H1 (cell line): ENCODE data around the gene HYAL1. TPM values are rescaled to one million over a fixed set of nuclear protein-coding genes. Genes with fewer than 3 reads are reported as not detected.

Source experiments
- CTCF ChIA-PET: fragments of 300-600 bp; sonication (Branson Sonifier 250); formaldehyde crosslinking; loops from one replicate; lab custom pipeline; 2021; ENCODE audit not compliant: partially characterized antibody; lab: Charles Lee
- POLR2A ChIA-PET: fragments of 300-600 bp; sonication (Branson Sonifier 250); formaldehyde crosslinking; loops from one replicate; lab custom pipeline; 2021; ENCODE audit warnings: inconsistent platforms; ENCODE audit not compliant: partially characterized antibody; lab: Charles Lee
- DNase-seq, 2 experiments: peaks; one replicate each; pipeline versions ENCODE4 v3.0.0 to v3.0.0-alpha.2; 2010 to 2022; ENCODE audit warnings: low spot score in 2 of 2, low read depth in 1 of 2, mixed read lengths in 1 of 2
- FAIRE-seq: peaks from 2 replicates; lab custom pipeline; 2011; peaks lifted over from hg19 to GRCh38; lab: Jason Lieb, UNC
- H2AFZ ChIP-seq: 2 replicates; pipeline ENCODE4 v1.8.1; 2012; ENCODE audit warnings: low read length, inconsistent platforms
- H2AK5ac ChIP-seq: 2 replicates; pipeline ENCODE4 v1.6.1; 2013; ENCODE audit warnings: low read depth, low read length
- H2BK120ac ChIP-seq: replicated peaks from 2 replicates; pipeline ENCODE3; 2013; ENCODE audit warnings: low read depth, low read length, inconsistent platforms
- H2BK12ac ChIP-seq: 2 replicates; pipeline ENCODE4 v1.6.1; 2013; ENCODE audit warnings: low read depth, low read length
- H2BK15ac ChIP-seq: 2 replicates; pipeline ENCODE4 v1.6.1; 2013; ENCODE audit warnings: low read length
- H2BK20ac ChIP-seq: 2 replicates; pipeline ENCODE4 v1.6.1; 2013; ENCODE audit warnings: low read length
- H2BK5ac ChIP-seq: 2 replicates; pipeline ENCODE4 v1.6.1; 2013; ENCODE audit warnings: low read depth, low read length
- H3K14ac ChIP-seq: 2 replicates; pipeline ENCODE4 v1.6.1; 2013; ENCODE audit warnings: inconsistent platforms; ENCODE audit not compliant: insufficient read length
- H3K18ac ChIP-seq: 2 replicates; pipeline ENCODE4 v1.6.1; 2013; ENCODE audit warnings: low read length; ENCODE audit errors: extremely low read depth
- H3K23ac ChIP-seq: 2 replicates; pipeline ENCODE4 v1.6.1; 2013; ENCODE audit warnings: inconsistent platforms; ENCODE audit not compliant: insufficient read length
- H3K23me2 ChIP-seq: 2 replicates; pipeline ENCODE4 v1.6.1; 2013; ENCODE audit warnings: low read depth, low read length
- H3K27ac ChIP-seq: 2 replicates; pipeline ENCODE4 v1.6.1; 2011; ENCODE audit warnings: low read depth, low read length, inconsistent platforms
- H3K27me3 ChIP-seq, 4 experiments: replicated peaks in 1 of 4; 1 replicate in 1 of 4; 2 replicates in 3 of 4; pipeline versions ENCODE4 v1.6.1 to v1.8.1; 2011 to 2013; ENCODE audit warnings: low read length in 3 of 4, mild to moderate bottlenecking in 3 of 4, inconsistent platforms in 2 of 4, mixed read lengths in 2 of 4, moderate library complexity in 1 of 4; ENCODE audit not compliant: control insufficient read depth in 3 of 4, insufficient read depth in 3 of 4; ENCODE audit errors: extremely low read depth in 1 of 4
- H3K36me3 ChIP-seq, 4 experiments: 2 replicates each; pipeline versions ENCODE4 v1.6.1 to v1.8.1; 2011 to 2013; ENCODE audit warnings: mild to moderate bottlenecking in 4 of 4, low read length in 3 of 4, moderate library complexity in 2 of 4, control low read depth in 1 of 4, inconsistent platforms in 1 of 4; ENCODE audit not compliant: insufficient read depth in 4 of 4, control insufficient read depth in 2 of 4
- H3K4ac ChIP-seq: replicated peaks from 2 replicates; pipeline ENCODE3; 2013; ENCODE audit warnings: low read length, low read depth, mixed read lengths, inconsistent platforms; ENCODE audit not compliant: insufficient read length
- H3K4me1 ChIP-seq, 4 experiments: replicated peaks in 1 of 4; 1 replicate in 1 of 4; 2 replicates in 3 of 4; pipeline versions ENCODE4 v1.6.1 to v1.8.1; 2011 to 2013; ENCODE audit warnings: low read length in 3 of 4, inconsistent platforms in 2 of 4, mixed read lengths in 1 of 4; ENCODE audit not compliant: insufficient read depth in 4 of 4, control insufficient read depth in 3 of 4
- H3K4me2 ChIP-seq, 2 experiments: 2 replicates each; pipeline versions ENCODE4 v1.6.1 to v1.8.1; 2011 to 2013; ENCODE audit warnings: low read depth in 2 of 2, low read length in 2 of 2, control low read depth in 1 of 2, inconsistent platforms in 1 of 2, mild to moderate bottlenecking in 1 of 2; ENCODE audit not compliant: insufficient read depth in 1 of 2
- H3K4me3 ChIP-seq, 4 experiments: fragments of 200-600, 300-600 bp in 1 of 4; sonication (generic), shearing (Covaris generic), sonication (Bioruptor Twin) in 1 of 4; 2 replicates each; pipeline versions ENCODE4 v1.5.1 to v1.8.1; 2011 to 2016; ENCODE audit warnings: low read length in 4 of 4, low read depth in 3 of 4, control low read depth in 2 of 4, inconsistent platforms in 2 of 4, mild to moderate bottlenecking in 2 of 4, mixed read lengths in 1 of 4, moderate library complexity in 1 of 4; ENCODE audit not compliant: insufficient read depth in 2 of 4; ENCODE audit errors: extremely low read depth in 1 of 4
- H3K56ac ChIP-seq: replicated peaks from 2 replicates; pipeline ENCODE3; 2013; ENCODE audit warnings: low read depth, mild to moderate bottlenecking, mixed read lengths, low read length, inconsistent platforms; ENCODE audit not compliant: insufficient read length
- H3K79me1 ChIP-seq: 2 replicates; pipeline ENCODE4 v1.6.1; 2013; ENCODE audit warnings: low read depth, low read length, control low read depth
- H3K79me2 ChIP-seq, 2 experiments: 2 replicates each; pipeline versions ENCODE4 v1.6.1 to v1.8.1; 2012 to 2013; ENCODE audit warnings: low read length in 2 of 2, mild to moderate bottlenecking in 2 of 2, inconsistent platforms in 1 of 2; ENCODE audit not compliant: insufficient read depth in 2 of 2, control insufficient read depth in 1 of 2
- H3K9ac ChIP-seq, 4 experiments: replicated peaks in 1 of 4; 1 replicate in 1 of 4; 2 replicates in 3 of 4; pipeline versions ENCODE4 v1.6.1 to v1.8.1; 2011 to 2013; ENCODE audit warnings: low read depth in 3 of 4, low read length in 3 of 4, control low read depth in 2 of 4, mild to moderate bottlenecking in 2 of 4, moderate library complexity in 2 of 4, inconsistent platforms in 1 of 4; ENCODE audit errors: extremely low read depth in 1 of 4
- H3K9me3 ChIP-seq, 2 experiments: 2 replicates each; pipeline versions ENCODE4 v1.6.1 to v1.8.1; 2012 to 2013; ENCODE audit warnings: mild to moderate bottlenecking in 2 of 2, moderate library complexity in 2 of 2, control low read depth in 1 of 2, inconsistent platforms in 1 of 2, low read depth in 1 of 2, low read length in 1 of 2, mixed read lengths in 1 of 2; ENCODE audit not compliant: insufficient read depth in 2 of 2
- H4K20me1 ChIP-seq, 2 experiments: replicated peaks in 1 of 2; 2 replicates each; pipeline versions ENCODE3 to v1.8.1; 2011 to 2013; ENCODE audit warnings: inconsistent platforms in 2 of 2, low read length in 2 of 2, mild to moderate bottlenecking in 1 of 2; ENCODE audit not compliant: insufficient read depth in 2 of 2, control insufficient read depth in 1 of 2
- H4K5ac ChIP-seq: 2 replicates; pipeline ENCODE4 v1.6.1; 2013; ENCODE audit warnings: low read length, low read depth, mixed read lengths, inconsistent platforms; ENCODE audit not compliant: insufficient read length
- H4K8ac ChIP-seq: 2 replicates; pipeline ENCODE4 v1.8.0; 2013; ENCODE audit warnings: mild to moderate bottlenecking, moderate library complexity, low read length, inconsistent platforms; ENCODE audit not compliant: insufficient read depth; ENCODE audit errors: extremely low read depth
- H4K91ac ChIP-seq: replicated peaks from 2 replicates; pipeline ENCODE3; 2013; ENCODE audit warnings: low read length, mixed read lengths, inconsistent platforms; ENCODE audit not compliant: insufficient read length
- ASH2L ChIP-seq: fragments of 200-600, 300-600 bp; sonication (generic); IDR thresholded peaks from one replicate; pipeline ENCODE4 v1.7.1; 2017; ENCODE audit warnings: low read length
- CHD2 ChIP-seq: IDR thresholded peaks from 2 replicates; pipeline ENCODE4 v1.6.1; 2012; ENCODE audit warnings: low read length, improper control_type of control experiment
- FOSL1 ChIP-seq: IDR thresholded peaks from 2 replicates; pipeline ENCODE4 v1.6.1; 2011; ENCODE audit warnings: mild to moderate bottlenecking, low read depth, low read length, moderate library complexity; ENCODE audit not compliant: insufficient read depth
- GABPA ChIP-seq: IDR thresholded peaks from 2 replicates; pipeline ENCODE4 v1.6.1; 2011; ENCODE audit warnings: mild to moderate bottlenecking, low read length, moderate library complexity, borderline replicate concordance; ENCODE audit not compliant: insufficient read depth
- HDAC2 ChIP-seq, 2 experiments: fragments of 300-600 bp in 1 of 2; sonication (generic) in 1 of 2; IDR thresholded peaks; 2 replicates each; pipeline ENCODE4 v1.6.1; 2011 to 2012; ENCODE audit warnings: low read depth in 2 of 2, low read length in 2 of 2, mild to moderate bottlenecking in 2 of 2, moderate library complexity in 2 of 2, borderline replicate concordance in 1 of 2, inconsistent platforms in 1 of 2
- KDM5A ChIP-seq: fragments of 200-600 bp; IDR thresholded peaks from 2 replicates; pipeline ENCODE4 v1.7.1; 2012; ENCODE audit warnings: mild to moderate bottlenecking, low read length, inconsistent platforms, mixed read lengths
- NRF1 ChIP-seq: IDR thresholded peaks from 2 replicates; pipeline ENCODE4 v1.6.1; 2011; ENCODE audit warnings: mild to moderate bottlenecking, low read depth, low read length, improper control_type of control experiment
- POLR2A ChIP-seq, 2 experiments: IDR thresholded peaks; 1 replicate in 1 of 2; 2 replicates in 1 of 2; pipeline ENCODE4 v1.6.1; 2011; ENCODE audit warnings: low read depth in 2 of 2, low read length in 2 of 2, mild to moderate bottlenecking in 2 of 2; ENCODE audit errors: control extremely low read depth in 1 of 2
- POLR2AphosphoS5 ChIP-seq: IDR thresholded peaks from 2 replicates; pipeline ENCODE4 v1.6.1; 2011; ENCODE audit warnings: low read depth, low read length
- YY1 ChIP-seq: IDR thresholded peaks from 2 replicates; pipeline ENCODE4 v1.6.1; 2011; ENCODE audit warnings: low read depth, mild to moderate bottlenecking, low read length
- ZNF274 ChIP-seq: IDR thresholded peaks from 2 replicates; pipeline ENCODE4 v1.7.0; 2012; ENCODE audit warnings: low read length, borderline replicate concordance; ENCODE audit errors: extremely low read depth
- WGBS, 2 experiments: shearing (Covaris generic) in 1 of 2; methylation state at CpG; one replicate each; pipeline versions ENCODE4 v1.1.6 to v1.1.7; 2013 to 2015; ENCODE audit warnings: low lambda C conversion rate in 2 of 2, mixed read lengths in 2 of 2, inconsistent platforms in 1 of 2, low coverage in 1 of 2, missing lambda C conversion rate in 1 of 2; ENCODE audit not compliant: insufficient replicate concordance in 2 of 2, insufficient coverage in 1 of 2, insufficient read length in 1 of 2; ENCODE audit errors: extremely low coverage in 1 of 2, missing lambda C conversion rate in 1 of 2; 5-methylcytosine and 5-hydroxymethylcytosine counted together
- polyA plus RNA-seq, 7 experiments: library from polyadenylated mRNA; depleted of rRNA in 3 of 7; stranded (reverse) in 5 of 7; unstranded in 2 of 7; fragments of >200 nt in 5 of 7; fragments of 200-250 nt in 2 of 7; gene quantifications; 1 replicate in 5 of 7; 2 replicates in 1 of 7; 4 replicates in 1 of 7; pipeline versions ENCODE4 v1.2.1 to v1.2.3, GENCODE V29; 2011 to 2013; ENCODE audit warnings: missing spikeins in 2 of 7, mixed read lengths in 2 of 7
- total RNA-seq: library from RNA; stranded (reverse); fragmentation: NEBNext Ultra II Directional; extraction: Animal tissue kit (Norgen Biotek cat#: 25700); gene quantifications from 2 replicates; pipeline ENCODE4 v1.2.1, GENCODE V29; 2021

Gene HYAL1
- total and polyA plus RNA-seq, 2 of the 8 experiments (the other 6 are each of a cell fraction or from before 2014, with no cell fraction given) = 2.0 to 5.4 TPM

DNA sequence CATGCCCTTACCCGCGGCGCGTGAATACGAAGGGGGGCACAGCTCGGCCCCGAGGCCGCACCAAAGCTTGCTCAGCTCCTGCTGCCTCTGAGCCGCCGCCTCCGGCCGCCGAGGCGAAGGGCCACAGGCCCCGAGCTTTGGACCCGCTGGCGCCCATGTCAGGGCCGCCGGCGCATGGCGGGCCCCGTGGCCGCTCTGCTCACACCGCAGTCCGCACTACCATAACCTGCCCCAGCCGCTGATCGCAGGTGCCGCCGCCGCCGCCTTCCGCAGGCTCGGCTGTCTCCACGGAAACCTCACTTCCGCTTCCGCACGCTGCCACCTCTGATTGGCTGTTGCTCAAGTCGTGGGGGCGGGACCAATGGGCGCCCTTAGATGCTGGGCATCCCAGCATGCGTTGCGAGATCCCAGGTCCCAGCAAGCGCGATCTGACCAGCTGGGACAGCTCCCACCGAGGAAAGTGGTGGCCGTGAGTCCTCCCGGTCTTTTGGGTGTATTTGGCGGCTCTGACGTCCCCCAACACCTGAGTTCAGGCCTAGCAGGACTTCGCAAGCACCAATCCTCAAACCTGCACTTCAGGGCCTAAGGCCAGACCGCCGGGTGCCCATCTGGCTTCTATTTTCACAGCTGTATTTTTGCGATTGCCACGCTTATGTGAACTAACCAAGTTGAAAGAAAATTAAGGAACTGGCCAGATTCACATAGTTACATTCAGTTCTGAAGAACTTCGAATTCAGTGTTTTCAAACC is 24.7 kb upstream of the HYAL1 start, which contains the start of gene TUSC2:
TSS of gene TUSC2 (minus strand) at position 281 of the 749 bp plus-strand sequence. CDS start at position 157, 124 bp downstream.
- WGBS, 2 experiments = 7% methylated on average over 50 of the region's 55 CpGs; no CpG with 5 or more reads in 1 of the 2 experiments
- FAIRE-seq = no peak
- Histone ChIP-seq H3K27me3 (no peaks in the 10 kb centered on the region), H4K5ac (peak within 1 kb of the TSS; percentile 58), H3K18ac (no peak within 1 kb of the TSS), H3K9ac (peak within 1 kb of the TSS; percentile 65 to 74 (median 72)), H2BK15ac (peak within 1 kb of the TSS; percentile 61; the same call in 1 of the 2 replicates), H4K91ac (no peak within 1 kb of the TSS), H2BK5ac (peak within 1 kb of the TSS; percentile 44; the same call in 1 of the 2 replicates), H4K20me1 (peaks cover 6 to 8% of the 10 kb centered on the region in 2 experiments), H3K4ac (no peak within 1 kb of the TSS), H3K23me2 (peaks cover 11% of the 10 kb centered on the region; the same call in 1 of the 2 replicates), H3K23ac (no peak within 1 kb of the TSS), H3K9me3 (no peaks in the 10 kb centered on the region), H3K56ac (peak within 1 kb of the TSS; percentile 42), H2BK20ac (no peak within 1 kb of the TSS), H3K4me3 (peak within 1 kb of the TSS; percentile 52 to 97 (median 90)), H3K79me2 (peaks cover 0 to 11% of the 10 kb centered on the region in 2 experiments; a peak in 2 of 4 replicates), H3K79me1 (peaks cover 5% of the 10 kb centered on the region; the same call in 1 of the 2 replicates), H3K4me1 (peaks cover 0 to 19% (median 7%) of the 10 kb centered on the region in 4 experiments; a peak in 6 of 7 replicates), H2BK120ac (no peak within 1 kb of the TSS), H3K36me3 (peaks cover 11 to 31% (median 23%) of the 10 kb centered on the region in 4 experiments; a peak in 7 of 8 replicates), H3K4me2 (peak within 1 kb of the TSS; percentile 72 to 98), H2AK5ac (no peak within 1 kb of the TSS), H4K8ac (peak within 1 kb of the TSS; percentile 94; the same call in 1 of the 2 replicates), H3K14ac (no peak within 1 kb of the TSS), H2AFZ (peak within 1 kb of the TSS; percentile 71), H3K27ac (peak within 1 kb of the TSS; percentile 49; the same call in 1 of the 2 replicates), H2BK12ac (no peak within 1 kb of the TSS)
- ChIA-PET POLR2A (interaction anchor here (0.6 to 6.4 kb wide), 13 partner anchors 8 to 172 kb away, joined by 3 to 36 read pairs (median 4); partner anchors contain the start of genes HYAL1, HYAL2, IFRD2 and RASSF1), CTCF (interaction anchor here (0.7 to 7.5 kb wide), 13 partner anchors 9 to 291 kb away, joined by 3 to 75 read pairs (median 3); partner anchors contain the start of genes HYAL3, LSMEM2 and NAA80)
- peak; percentile 82 to 96 for DNase-seq
- TF ChIP-seq ZNF274 (no peak), YY1 (no peak), POLR2A (IDR thresholded peaks at IDR 0.05; ENCODE audit: control extremely low read depth in 1 of 2, low read depth in 2 of 2, low read length in 2 of 2) (peak in 1 of 2 experiments; percentile 82; a peak in 1 of 3 replicates), ASH2L (peak; percentile 60), CHD2 (peak; percentile 65), FOSL1 (no peak), HDAC2 (IDR thresholded peaks at IDR 0.05; ENCODE audit: borderline replicate concordance in 1 of 2, low read depth in 2 of 2, low read length in 2 of 2) (peak in 1 of 2 experiments; percentile 84; a peak in 1 of 4 replicates), POLR2AphosphoS5 (peak; percentile 44; the same call in 1 of the 2 replicates), KDM5A (peak; percentile 67; the same call in 1 of the 2 replicates), GABPA (peak; percentile 91), NRF1 (no peak)
